SK-N-MC (cell line): ENCODE measurements around the gene FILIP1L.

Experiments
- EZH2 ChIP-seq: fragments of 200-600 bp; sonication (generic); IDR thresholded peaks from one replicate; pipeline ENCODE4 v1.6.1; 2017; ENCODE audit warnings: antibody characterized with exemption
- POLR2AphosphoS5 ChIP-seq: IDR thresholded peaks from 2 replicates; pipeline ENCODE4 v1.6.1; 2012; ENCODE audit warnings: mild to moderate bottlenecking, low read depth, low read length, borderline replicate concordance

DNA sequence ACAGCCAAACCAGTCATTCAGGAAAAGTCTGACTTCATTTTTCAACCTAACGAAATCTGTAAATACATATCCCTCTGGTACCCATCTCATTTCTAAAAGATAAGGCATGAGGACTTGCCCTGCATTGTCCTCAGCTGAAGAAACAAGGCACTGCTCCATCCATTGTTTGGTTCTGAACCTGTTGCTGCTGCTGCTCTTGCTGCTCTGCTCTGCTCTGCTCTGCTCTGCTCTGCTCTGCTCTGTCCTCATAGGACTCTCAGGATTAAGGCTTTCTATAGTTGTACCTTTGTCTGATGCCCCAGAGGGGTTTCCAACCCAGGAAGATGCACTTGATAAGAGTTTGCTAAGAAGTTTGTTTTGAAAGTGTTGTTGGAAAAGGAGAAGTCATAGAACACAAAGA is 258.4 kb downstream of the FILIP1L start:
- TF ChIP-seq EZH2 (no peak), POLR2AphosphoS5 (no peak)
